HG03103 (cell line): ENCODE measurements around the gene C6orf132.
A peak's percentile ranks its signal among the peaks of the same experiment; 100 is the strongest.

Experiments used
- ATAC-seq: cut with Tn5 transposase; IDR thresholded peaks from one replicate; pipeline ENCODE4 v1.9.1; 2021; ENCODE audit warnings: low read depth; ENCODE audit not compliant: unreplicated experiment

Gene C6orf132

GRCh38 chr6:42110683-42111082, 31.7 kb downstream of the C6orf132 start:
- ATAC-seq = no peak

DNA sequence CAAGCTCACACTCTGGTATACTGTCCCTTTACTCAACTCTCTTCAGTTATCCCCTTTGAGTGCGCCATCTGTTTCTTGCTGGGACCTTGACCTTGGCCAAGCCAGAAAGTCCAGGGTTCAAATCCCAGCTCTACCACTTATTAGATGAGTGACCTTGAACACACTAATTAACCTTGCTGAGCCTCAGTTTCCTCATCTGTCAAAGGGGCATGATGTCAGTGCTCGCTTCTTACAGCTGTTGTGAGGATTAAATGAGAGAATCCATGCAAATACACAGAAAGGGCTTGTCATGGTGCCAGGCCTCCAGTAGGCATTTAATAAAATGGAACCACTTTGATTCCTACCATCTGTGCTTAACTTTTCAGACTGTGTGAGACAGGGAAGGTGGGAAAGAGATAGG, 34.3 kb downstream of the C6orf132 start:
- ATAC-seq = no peak

DNA sequence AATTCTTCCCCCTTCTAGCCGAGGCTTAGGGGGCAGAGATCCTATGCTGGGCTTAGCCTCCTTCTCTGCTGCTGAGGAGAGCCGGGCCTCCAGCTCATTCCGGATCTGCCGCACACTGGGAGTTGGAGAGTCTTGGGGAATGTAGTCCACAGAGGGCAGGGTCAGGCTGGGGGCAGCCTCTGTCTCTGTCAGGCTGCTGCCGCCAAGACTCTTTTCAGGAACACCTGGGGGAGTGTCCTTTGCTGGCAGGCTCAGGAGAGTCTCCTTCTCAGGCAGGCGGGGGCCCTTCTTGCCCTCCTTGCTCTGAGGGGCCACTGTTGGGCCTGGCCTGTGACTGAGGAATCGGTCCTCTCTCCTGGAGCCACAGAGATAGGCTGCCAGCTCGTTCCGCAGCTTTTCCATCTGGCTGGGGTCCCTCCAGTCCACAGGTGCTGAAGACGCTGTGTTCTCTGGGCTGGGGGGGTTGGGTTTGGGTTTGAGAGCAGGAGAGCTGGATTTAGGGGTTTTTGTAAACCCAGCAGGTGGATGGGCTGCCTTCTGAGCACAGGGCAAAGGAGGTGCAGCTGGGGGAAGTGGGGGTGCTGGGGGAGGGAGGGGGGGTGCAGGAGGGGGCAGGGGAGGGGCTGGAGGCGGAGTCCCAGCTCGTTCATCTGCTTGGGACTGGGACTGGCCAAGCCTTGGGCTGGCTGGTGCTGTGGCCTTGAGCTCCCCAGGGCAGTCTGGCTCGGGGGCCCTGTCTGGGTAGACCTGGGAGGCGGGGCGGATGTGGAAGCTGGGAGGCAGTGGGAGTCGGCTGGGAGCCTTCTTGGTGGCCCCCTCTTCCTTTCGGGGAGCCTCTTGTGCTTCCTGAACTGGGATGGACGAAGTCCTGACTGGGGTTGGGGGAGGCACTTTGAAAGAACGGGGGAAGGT, 36.1 kb downstream of the C6orf132 start:
- no peak for ATAC-seq

- no peak for ATAC-seq
These were observed 36.7 kb downstream of the C6orf132 start for GRCh38 chr6:42105709-42106108.

- no peak for ATAC-seq
These were observed 37.2 kb downstream of the C6orf132 start for GRCh38 chr6:42105156-42105648.

GRCh38 chr6:42104804-42105125, 37.7 kb downstream of the C6orf132 start:
- ATAC-seq = peak; percentile 18

DNA sequence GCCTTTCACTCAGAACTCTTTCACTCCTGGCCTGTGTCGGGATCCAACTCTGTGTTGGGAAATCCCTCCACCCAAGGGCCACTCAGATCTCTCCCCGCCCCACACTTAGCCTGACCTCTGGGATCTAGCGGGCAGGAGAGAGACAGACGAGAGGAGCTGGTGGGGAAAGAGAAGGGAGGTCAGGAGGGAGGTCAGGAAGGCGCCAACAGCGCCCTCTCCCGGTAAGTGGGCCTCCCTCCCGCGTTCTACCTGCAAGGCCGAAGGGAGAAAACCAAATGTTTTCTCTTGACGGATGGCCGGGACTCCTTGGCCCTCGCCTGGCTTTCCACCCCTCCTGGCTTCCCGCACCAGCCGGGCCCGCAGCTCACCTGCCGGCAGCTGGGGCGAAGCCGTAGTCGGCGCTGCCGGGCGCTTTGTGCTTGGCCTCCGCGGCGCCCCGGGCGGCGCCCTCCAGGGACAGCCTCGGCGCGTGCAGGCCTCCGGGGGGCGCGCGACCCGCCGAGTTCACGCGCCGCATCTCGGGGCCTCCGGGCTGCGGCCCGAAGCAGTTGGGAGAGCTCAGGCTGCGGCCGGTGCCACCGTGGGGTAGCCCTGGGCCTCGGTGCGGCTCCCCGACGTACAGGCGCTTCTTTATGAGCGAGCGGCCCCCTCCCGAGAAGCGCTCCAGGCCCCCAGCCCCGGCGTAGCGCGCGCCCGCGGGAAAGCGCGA, 38.2 kb downstream of the C6orf132 start:
- peak; percentile 57 for ATAC-seq

DNA sequence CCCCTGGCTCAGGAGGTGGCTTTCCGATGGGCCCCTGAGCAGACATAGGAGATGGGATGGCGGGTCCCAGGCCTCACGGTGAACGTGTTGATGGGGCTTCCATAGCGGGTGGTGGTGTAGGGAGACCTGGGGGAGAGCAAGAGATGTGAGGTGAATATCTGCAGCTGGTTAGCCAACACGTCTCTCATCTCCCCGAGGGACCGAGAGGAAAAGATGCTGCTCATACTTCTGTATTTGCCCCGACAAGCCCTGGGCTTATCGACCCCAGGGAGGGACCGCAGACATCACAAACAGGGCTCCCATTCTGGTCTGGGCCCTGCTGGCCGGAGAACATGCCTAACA, 38.7 kb downstream of the C6orf132 start:
- ATAC-seq = no peak

- no peak for ATAC-seq
These were observed 39.2 kb downstream of the C6orf132 start for GRCh38 chr6:42103216-42103615.

DNA sequence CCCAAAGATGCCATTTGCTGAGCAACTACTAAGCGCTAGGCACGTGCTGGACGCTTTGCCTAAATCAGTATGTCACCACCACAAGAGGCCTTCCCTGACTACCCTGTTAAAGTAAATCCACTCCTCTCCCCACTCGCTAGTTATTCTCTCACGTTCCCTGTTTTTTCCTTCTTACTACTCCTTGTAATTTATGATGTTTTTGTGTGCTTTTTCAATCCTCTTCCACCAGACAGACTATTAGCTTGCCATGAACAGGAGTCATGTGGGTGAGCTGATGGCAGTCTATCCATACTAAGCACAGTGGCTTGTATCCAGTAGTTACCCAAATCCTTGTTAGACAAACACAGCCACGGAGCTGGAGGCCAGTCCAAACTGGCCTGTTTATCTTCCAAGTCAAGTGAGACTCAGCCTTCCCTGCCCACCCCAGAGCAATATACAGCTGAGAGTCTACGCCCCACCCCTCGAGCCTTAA, 41.2 kb downstream of the C6orf132 start:
- no peak for ATAC-seq

DNA sequence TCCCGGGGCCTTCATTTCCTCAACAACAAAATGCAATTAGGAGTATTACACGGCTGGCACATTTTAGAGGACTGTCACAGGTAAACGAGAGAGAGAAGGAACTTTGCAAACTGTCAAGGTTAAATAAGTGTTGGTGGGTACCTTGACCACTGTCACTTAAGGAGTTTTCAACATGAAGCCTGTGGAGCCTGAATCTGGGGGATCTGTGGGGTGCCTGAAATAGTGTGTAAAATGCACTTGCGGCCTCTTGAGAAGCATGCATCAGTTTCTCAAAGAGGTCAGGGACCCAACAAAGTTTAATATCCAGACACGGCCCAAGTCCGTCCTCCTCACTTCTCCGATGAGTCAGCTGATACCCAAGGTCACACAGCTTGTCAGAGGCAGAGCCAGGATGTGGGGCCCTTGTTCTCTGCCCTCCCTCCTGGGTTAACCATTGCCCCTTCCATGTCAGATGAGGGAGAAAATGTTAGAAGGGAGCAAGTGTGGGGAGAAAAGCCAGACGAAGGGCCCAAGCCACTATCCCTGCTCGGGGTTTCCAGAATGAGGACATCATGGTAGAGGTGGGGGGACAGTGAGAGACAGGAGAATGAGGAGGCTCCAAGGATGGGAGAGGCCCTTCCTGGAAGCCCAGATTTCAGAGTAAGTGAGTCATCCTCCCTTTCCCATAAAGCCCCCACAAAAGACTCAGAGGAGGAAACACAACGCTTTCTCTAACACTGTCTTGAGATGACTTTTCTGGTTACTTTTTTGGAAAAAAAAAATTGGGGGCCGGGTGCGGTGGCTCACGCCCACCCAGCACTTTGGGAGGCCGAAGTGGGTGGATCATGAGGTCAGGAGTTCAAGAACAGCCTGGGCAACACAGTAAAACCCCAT, 42.2 kb downstream of the C6orf132 start:
- no peak for ATAC-seq

DNA sequence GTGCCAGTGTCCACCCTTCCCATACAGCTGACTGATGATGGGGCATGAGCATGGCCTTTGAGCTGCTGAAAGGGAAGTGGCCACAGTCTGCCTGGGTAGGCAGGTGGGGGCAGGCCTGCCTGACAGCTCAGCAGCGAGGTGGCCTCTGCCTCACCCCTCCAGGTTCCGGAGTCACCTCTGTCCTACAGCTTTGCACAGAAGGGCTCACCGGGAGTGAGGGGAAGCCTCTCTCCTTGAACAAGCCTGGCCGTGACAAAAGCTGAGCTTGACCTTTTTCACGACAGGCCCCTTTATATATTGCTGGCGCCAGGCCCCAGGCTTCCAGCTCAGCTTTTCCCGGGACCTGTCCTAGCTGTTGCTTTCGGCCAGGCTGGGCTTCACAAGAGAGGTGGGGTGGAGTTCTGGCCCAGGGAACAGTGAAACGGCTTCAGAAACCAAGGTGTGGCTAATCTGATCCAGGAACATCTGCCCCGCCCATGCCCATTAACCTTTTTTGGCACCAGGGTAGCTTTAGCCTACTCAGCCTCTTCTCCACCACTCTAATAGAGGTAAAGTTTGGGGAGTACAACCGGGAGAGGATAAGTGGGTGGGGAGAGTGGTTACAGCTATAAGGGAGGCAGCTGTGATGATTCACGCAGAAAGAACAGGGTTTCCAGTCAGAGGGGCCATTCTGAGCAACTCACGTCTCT, 42.9 kb downstream of the C6orf132 start:
- no peak for ATAC-seq

GRCh38 chr6:42095776-42096541, 46.5 kb downstream of the C6orf132 start:
- ATAC-seq = no peak

DNA sequence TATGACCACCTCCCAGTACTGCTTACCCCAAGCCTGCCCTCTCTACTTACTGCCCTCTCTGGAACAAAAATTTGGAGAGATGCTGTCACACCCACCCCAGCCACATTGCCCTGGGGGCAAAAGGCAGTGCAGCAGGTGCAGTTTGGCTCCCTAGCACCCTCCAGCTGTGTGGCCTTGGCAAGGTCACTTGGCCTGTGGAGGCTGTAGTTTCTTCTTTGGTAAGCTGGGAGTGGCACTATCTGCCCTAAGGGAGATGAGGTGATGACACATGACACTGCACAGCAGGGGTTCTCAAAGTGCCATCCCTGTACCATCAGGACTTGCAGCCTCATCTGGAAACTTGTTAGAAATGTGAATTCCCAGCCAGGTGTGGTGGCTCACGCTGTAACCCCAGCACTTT, 47.3 kb downstream of the C6orf132 start:
- no peak for ATAC-seq

GRCh38 chr6:42093582-42094329, 48.7 kb downstream of the C6orf132 start:
- no peak for ATAC-seq

DNA sequence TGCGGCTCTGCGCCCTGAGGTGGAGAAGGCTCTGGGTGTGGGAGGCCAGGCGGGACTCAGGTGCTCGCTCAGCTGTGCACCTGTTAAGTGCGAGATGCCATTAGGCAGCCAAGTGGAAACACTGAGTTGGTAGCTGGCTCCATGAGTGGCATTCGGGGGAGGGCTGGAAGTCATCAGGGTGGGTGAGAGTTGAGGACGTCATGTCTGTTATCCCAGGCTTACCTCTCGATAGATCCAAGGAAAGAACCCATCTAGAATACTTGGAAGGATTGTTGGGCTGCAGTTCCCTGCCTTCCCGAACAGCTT, 50.7 kb downstream of the C6orf132 start:
- ATAC-seq = no peak

DNA sequence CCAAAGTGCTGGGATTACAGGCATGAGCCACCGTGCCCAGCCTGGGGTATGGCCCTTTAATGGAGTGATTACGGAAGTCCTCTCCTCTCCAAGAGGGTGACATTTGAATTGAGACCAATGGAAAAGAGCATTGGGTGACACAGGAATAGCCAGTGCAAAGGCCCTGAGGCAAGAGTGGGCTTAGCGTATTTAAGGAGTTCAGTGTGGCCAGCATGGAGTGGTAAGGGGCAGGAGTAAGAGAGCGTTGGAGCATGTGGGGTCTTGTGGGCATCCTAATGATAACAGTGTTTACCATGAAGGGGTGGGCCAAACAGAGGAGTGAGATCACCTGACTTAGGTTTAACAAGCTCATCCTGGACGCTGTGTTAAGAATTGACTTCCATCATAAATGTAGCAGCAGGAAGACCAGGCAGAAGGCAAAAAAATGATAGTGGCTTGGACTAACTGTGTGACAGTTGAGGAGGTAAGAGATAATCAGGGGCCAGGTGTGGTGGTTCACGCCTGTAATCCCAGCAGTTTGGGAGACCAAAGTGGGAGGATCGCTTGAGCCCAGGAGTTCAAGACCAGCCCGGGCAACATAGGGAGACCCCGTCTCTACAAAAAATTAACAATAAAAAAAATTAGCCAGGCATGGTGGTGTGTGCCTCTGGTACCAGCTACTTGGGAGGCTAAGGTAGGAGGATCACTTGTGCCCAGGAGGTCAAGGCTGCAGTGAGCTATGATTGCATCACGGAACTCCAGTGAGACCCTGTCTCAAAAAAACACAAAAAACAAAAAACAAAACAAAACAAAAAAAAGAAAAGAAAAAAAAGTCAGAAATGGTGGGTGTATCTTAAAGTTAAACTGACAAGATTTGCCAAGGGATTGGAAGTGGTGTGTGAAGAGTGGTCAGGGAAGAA, 51.4 kb downstream of the C6orf132 start:
- ATAC-seq = no peak

DNA sequence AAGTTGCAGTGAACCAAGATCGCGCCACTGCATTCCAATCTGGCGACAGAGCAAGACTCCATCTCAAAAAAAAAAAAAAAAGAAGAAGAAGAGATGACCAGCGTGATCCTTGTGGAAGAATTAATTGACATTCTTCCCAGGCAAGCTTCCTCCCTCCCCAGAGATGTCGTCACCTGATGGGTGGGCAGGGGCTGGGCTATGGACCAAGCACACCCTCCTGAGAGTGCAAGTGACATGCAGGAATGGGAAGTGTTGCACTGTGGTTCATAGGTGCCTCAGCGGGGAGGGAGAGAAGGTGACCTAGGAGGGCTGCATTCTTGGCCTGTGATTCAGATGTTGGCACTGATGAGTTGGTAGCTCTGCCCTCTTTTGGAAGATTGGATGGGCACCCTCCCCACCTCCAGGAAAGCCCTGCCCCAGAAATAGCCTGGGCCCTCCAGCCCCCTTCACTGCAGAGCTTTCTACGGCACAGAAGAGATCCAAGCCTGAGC, 54.3 kb downstream of the C6orf132 start:
- no peak for ATAC-seq
